ENCODE results near the gene ZNG1F.
"Not testable (repeated sequence)": the region's sequence is repeated elsewhere in the genome, so short reads cannot be mapped to it uniquely, and the experiment has no call there.

GRCh38 chr9:41230418-41230817 lies 41.3 kb upstream of the ZNG1F start:
- TF ChIP-seq SUZ12 (IDR thresholded peaks at IDR 0.05; ENCODE audit: extremely low read depth, insufficient read depth, insufficient read length); ZNF274 (IDR thresholded peaks at IDR 0.05; ENCODE audit: low read depth, low read length); YY1 (IDR thresholded peaks at IDR 0.05; ENCODE audit: insufficient read depth, insufficient read length): not testable (repeated sequence)
